ENCODE data around the gene MTA2. TPM values are rescaled to one million over a fixed set of nuclear protein-coding genes. Genes with fewer than 3 reads are reported as not detected.
A peak's percentile ranks its signal among the peaks of the same experiment; 100 is the strongest.

MTA2 gene
- total RNA-seq, 2 experiments from 2014 or later: 167 to 172 TPM

DNA sequence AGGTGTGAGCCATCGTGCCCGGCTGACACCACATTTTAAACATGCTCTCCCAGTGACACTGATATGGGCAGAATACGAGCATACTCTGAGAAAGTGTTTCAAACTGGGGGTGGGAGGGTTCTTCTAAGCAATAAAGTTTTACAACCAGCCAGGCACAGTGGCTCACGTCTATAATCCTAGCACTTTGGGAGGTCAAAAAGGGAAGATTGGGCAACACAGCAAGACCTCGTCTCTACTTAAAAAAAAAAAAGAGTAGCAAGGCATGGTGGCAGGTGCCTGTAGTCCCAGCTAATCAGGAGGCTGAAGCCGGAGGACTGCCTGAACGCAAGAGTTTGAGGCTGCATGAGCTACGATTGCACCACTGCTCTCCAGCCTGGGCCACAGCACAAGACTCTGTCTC lies 42.6 kb upstream of the MTA2 start:
- peaks cover 43% of the 10 kb centered on the region for H3K4me1 Mint-ChIP-seq (ENCODE audit: low read depth)
- H3K36me3 Mint-ChIP-seq (ENCODE audit: low read depth): peaks cover 44% of the 10 kb centered on the region
- H3K4me3 Mint-ChIP-seq: peak overlapping the region; percentile 65

DNA sequence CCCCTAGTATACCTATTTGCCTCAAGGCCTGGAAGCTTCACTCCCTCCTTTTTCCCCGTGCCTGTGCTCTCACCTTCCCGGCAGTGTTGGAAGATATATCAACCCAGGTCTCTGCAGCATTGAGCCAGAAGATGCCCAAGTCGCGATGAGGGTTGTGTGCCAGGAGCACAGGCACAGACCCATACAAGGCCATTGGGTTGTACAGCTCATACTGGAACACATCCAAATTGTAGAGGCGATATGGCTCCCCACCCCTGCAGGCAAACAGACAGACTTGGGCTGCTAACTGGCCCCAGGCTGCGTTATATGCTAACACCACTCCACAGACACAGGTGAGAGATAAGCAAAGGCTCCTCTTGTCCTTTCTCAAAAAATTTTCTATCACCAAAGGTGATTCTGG lies 30.8 kb upstream of the MTA2 start:
- POLR2A ChIA-PET: interaction anchor here (1.9 kb wide), 1 partner anchor 41 kb away, joined by 5 read pairs; the partner anchor contains the start of gene TUT1
- Histone ChIP-seq H3K9me3 (ENCODE audit: control insufficient read depth in 1 of 2, insufficient read depth in 1 of 2, low read length in 2 of 2) (no peaks in the 10 kb centered on the region), H3K27ac (ENCODE audit: low read depth in 1 of 2, low read length in 2 of 2) (no peak overlapping the region), H3K4me1 (ENCODE audit: insufficient read depth, low read length) (peaks cover 27% of the 10 kb centered on the region), H3K4me3 (ENCODE audit: low read length) (no peak overlapping the region), H3K36me3 (ENCODE audit: insufficient read depth, low read length) (peaks cover 92% of the 10 kb centered on the region), H3K27me3 (ENCODE audit: control insufficient read depth in 1 of 2, insufficient read depth in 2 of 2, low read length in 2 of 2) (no peaks in the 10 kb centered on the region)
- ATAC-seq (ENCODE audit: poor library complexity): no peak
- DNase-seq: no peak
- Mint-ChIP-seq H3K27ac (peak overlapping the region; percentile 30), H3K27me3 (no peaks in the 10 kb centered on the region), H3K36me3 (ENCODE audit: low read depth) (peaks cover 96% of the 10 kb centered on the region), H3K4me1 (ENCODE audit: low read depth) (peaks cover 19% of the 10 kb centered on the region), H3K4me3 (no peak overlapping the region), H3K9me3 (no peaks in the 10 kb centered on the region)
- CTCF ChIA-PET: no interaction called here
- intact Hi-C loops (cut with DNase I, micrococcal nuclease): no loop called here
- TF ChIP-seq, protein P1, sequence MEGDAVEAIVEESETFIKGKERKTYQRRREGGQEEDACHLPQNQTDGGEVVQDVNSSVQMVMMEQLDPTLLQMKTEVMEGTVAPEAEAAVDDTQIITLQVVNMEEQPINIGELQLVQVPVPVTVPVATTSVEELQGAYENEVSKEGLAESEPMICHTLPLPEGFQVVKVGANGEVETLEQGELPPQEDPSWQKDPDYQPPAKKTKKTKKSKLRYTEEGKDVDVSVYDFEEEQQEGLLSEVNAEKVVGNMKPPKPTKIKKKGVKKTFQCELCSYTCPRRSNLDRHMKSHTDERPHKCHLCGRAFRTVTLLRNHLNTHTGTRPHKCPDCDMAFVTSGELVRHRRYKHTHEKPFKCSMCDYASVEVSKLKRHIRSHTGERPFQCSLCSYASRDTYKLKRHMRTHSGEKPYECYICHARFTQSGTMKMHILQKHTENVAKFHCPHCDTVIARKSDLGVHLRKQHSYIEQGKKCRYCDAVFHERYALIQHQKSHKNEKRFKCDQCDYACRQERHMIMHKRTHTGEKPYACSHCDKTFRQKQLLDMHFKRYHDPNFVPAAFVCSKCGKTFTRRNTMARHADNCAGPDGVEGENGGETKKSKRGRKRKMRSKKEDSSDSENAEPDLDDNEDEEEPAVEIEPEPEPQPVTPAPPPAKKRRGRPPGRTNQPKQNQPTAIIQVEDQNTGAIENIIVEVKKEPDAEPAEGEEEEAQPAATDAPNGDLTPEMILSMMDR (IDR thresholded peaks at IDR 0.05): no peak

More for the DNA sequence above, 42.6 kb upstream of the MTA2 start:
- Histone ChIP-seq H3K27me3 (ENCODE audit: control insufficient read depth in 1 of 2, insufficient read depth in 2 of 2, low read length in 2 of 2) (no peaks in the 10 kb centered on the region), H3K27ac (ENCODE audit: low read depth in 1 of 2, low read length in 2 of 2) (peak overlapping the region in 1 of 2 donors; percentile 1), H3K4me1 (ENCODE audit: insufficient read depth, low read length) (peaks cover 60% of the 10 kb centered on the region), H3K9me3 (ENCODE audit: control insufficient read depth in 1 of 2, insufficient read depth in 1 of 2, low read length in 2 of 2) (no peaks in the 10 kb centered on the region), H3K4me3 (ENCODE audit: low read length) (no peak overlapping the region), H3K36me3 (ENCODE audit: insufficient read depth, low read length) (peaks cover 41% of the 10 kb centered on the region)
- H3K9me3 Mint-ChIP-seq: no peaks in the 10 kb centered on the region
- no peak for ATAC-seq (ENCODE audit: poor library complexity)
- POLR2A ChIA-PET: interaction anchor here (0.6 to 7.0 kb wide), 4 partner anchors 21 to 63 kb away, joined by 3 to 77 read pairs (median 24); partner anchors contain the start of genes BSCL2, C11orf98, CSKMT and GNG3
- no peaks in the 10 kb centered on the region for H3K27me3 Mint-ChIP-seq
- intact Hi-C loops (cut with DNase I, micrococcal nuclease): no loop called here
- peak overlapping the region; percentile 99 for H3K27ac Mint-ChIP-seq
- CTCF ChIA-PET: interaction anchor here (0.5 kb wide), 1 partner anchor 189 kb away, joined by 3 read pairs; the partner anchor contains the start of gene TEX54
- DNase-seq: no peak
- TF ChIP-seq, protein P1 (IDR thresholded peaks at IDR 0.05): no peak

DNA sequence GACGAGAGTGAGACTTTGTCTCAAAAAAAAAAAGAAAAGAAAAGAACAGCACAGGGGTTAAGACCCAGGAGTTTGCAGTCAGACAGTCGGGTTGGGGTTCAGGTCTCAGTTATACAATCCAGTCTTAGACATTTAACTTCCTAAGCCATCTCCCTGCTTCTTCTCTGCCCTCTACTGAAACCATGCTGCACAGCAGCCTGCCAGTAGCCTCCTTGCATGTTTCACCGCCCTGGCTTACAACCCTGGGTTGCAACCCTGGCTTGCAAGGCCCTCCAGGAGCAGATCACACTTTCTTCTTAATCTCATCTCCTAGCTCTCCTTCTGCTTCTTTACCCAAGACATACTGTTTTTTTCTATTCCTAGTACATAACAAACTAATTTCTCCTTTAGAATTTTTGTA lies 26.0 kb upstream of the MTA2 start:
- Histone ChIP-seq H3K36me3 (ENCODE audit: insufficient read depth, low read length) (peaks cover 72% of the 10 kb centered on the region), H3K27ac (ENCODE audit: low read depth in 1 of 2, low read length in 2 of 2) (no peak overlapping the region), H3K4me3 (ENCODE audit: low read length) (no peak overlapping the region), H3K27me3 (ENCODE audit: control insufficient read depth in 1 of 2, insufficient read depth in 2 of 2, low read length in 2 of 2) (no peaks in the 10 kb centered on the region), H3K9me3 (ENCODE audit: control insufficient read depth in 1 of 2, insufficient read depth in 1 of 2, low read length in 2 of 2) (no peaks in the 10 kb centered on the region), H3K4me1 (ENCODE audit: insufficient read depth, low read length) (peaks cover under 1% of the 10 kb centered on the region)
- ChIA-PET POLR2A (interaction anchor here (1.5 kb wide), 1 partner anchor 36 kb away, joined by 6 read pairs; the partner anchor contains the start of gene TUT1), CTCF (no interaction called here)
- intact Hi-C loops (cut with DNase I, micrococcal nuclease): no loop called here
- ATAC-seq (ENCODE audit: poor library complexity) (no peak), DNase-seq (peak in 1 of 14 experiments; percentile 20)
- Mint-ChIP-seq H3K4me1 (ENCODE audit: low read depth) (no peaks in the 10 kb centered on the region), H3K36me3 (ENCODE audit: low read depth) (peaks cover 82% of the 10 kb centered on the region), H3K9me3 (no peaks in the 10 kb centered on the region), H3K27me3 (no peaks in the 10 kb centered on the region), H3K27ac (no peak overlapping the region), H3K4me3 (no peak overlapping the region)
- TF ChIP-seq, protein P1 (IDR thresholded peaks at IDR 0.05): no peak
